ENCODE results near the gene CA14.

CA14 gene

DNA sequence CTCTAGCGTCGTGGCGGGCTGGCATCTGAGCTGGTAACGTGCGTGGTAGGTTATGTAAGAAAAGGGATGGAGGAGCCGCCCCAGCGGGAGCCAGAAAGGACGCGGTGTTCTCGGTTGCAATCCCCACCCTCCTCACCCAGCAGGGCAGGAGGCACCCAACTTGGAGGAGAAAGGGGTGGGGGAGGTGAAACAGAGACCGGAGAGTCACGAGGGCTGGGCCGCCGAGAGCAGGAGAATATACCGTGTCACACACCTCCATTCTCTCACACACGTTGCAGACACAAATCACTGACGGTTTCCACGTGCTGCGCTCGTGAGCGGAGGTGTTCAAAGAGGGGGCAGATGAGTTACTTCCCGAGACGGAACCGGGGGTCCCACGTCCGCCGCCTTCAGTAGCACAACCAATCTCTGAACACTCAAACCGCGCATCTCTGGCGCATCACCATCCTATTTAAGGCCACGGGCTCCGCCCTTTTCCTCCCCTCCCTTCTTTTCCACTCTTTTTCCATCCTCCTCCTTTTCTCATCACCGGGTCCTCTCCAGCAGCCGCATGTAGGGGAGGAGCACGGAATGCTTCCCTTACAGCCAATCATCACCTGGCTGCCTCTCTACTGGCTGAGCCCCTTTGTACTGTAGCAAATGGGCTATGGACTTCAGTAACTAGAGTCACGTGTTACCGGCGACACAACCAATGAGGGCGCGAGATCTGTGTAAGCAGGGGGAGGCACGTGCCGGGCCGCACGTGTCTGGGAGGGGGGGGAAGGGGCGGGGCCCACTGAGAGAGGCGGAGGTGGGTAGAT is 24.4 kb downstream of the CA14 start, which contains the start of gene CIART:
Gene CIART, plus strand, starts transcription at position 797 of the 800 bp plus-strand sequence. CDS start 714 bp downstream, outside the sequence.
- TF ChIP-seq, protein P1, sequence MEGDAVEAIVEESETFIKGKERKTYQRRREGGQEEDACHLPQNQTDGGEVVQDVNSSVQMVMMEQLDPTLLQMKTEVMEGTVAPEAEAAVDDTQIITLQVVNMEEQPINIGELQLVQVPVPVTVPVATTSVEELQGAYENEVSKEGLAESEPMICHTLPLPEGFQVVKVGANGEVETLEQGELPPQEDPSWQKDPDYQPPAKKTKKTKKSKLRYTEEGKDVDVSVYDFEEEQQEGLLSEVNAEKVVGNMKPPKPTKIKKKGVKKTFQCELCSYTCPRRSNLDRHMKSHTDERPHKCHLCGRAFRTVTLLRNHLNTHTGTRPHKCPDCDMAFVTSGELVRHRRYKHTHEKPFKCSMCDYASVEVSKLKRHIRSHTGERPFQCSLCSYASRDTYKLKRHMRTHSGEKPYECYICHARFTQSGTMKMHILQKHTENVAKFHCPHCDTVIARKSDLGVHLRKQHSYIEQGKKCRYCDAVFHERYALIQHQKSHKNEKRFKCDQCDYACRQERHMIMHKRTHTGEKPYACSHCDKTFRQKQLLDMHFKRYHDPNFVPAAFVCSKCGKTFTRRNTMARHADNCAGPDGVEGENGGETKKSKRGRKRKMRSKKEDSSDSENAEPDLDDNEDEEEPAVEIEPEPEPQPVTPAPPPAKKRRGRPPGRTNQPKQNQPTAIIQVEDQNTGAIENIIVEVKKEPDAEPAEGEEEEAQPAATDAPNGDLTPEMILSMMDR (IDR thresholded peaks at IDR 0.05; ENCODE audit: control insufficient read depth, insufficient read depth, low read depth, low read length, missing control alignments) = no peak
- peak within 1 kb of the TSS; percentile 83 for H3K4me3 ChIP-seq (ENCODE audit: control insufficient read depth, low read depth, low read length)
- peak; percentile 99 for DNase-seq (ENCODE audit: low read depth)

DNA sequence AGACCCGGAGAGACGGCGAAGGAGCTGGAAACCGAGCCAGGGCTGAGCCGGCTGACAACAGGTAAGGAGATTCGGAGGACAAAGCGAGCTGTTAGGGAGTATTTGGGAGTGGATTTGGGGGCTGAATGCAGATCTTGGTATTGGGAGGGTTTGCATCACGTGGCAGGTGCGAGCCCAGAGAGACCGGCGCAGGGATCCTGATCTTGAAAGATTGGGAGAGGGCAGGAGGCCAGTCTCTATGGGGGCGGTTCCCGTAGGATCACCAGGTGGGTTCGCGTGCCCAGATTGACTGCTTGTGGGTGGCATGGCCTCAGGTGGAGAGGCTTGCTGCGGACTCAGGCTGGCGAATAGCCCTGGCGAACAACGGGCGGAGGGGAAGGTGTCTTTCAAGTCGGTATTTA is 25.0 kb downstream of the CA14 start:
- no peak for DNase-seq (ENCODE audit: low read depth)
- TF ChIP-seq, protein P1 (IDR thresholded peaks at IDR 0.05; ENCODE audit: control insufficient read depth, insufficient read depth, low read depth, low read length, missing control alignments) = no peak
- peak overlapping the region; percentile 83 for H3K4me3 ChIP-seq (ENCODE audit: control insufficient read depth, low read depth, low read length)

DNA sequence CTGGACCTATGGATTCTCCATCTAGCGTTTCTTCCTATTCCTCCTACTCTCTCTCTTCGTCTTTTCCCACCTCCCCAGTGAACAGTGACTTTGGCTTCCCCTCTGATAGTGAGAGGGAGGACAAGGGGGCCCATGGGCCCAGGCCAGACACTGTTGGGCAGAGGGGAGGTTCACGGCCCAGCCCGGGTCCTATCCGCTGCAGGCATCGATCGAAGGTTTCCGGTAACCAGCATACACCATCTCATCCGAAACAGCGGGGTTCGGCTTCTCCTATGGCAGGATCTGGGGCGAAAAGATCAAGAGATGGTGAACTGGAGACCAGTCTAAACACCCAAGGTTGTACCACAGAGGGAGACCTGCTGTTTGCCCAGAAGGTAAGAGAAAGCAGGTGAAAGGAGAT is 25.7 kb downstream of the CA14 start:
- DNase-seq (ENCODE audit: low read depth) = no peak
- H3K4me3 ChIP-seq (ENCODE audit: control insufficient read depth, low read depth, low read length) = peak overlapping the region; percentile 83
- TF ChIP-seq, protein P1 (IDR thresholded peaks at IDR 0.05; ENCODE audit: control insufficient read depth, insufficient read depth, low read depth, low read length, missing control alignments) = no peak

DNA sequence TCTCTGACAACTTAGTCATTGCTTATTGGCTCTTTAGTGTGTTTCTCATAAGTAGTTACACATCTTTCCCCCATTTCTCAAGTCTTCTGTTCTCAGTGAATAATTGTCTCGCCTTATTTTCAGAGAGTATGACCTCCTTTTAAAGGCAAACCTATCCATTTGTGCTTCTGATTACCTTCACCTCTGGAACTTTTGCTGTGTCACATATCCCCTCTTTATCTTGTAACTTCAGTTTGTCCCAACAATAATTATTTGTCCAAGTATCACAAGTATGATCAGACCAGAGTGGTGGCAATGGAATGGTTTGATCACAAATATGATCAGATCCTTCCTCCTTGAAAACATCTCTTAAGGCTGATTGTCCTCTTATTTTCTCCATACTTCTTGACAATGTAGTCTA is 30.8 kb downstream of the CA14 start:
- no peak for DNase-seq (ENCODE audit: low read depth)
- TF ChIP-seq, protein P1 (IDR thresholded peaks at IDR 0.05; ENCODE audit: control insufficient read depth, insufficient read depth, low read depth, low read length, missing control alignments) = no peak
- H3K4me3 ChIP-seq (ENCODE audit: control insufficient read depth, low read depth, low read length) = no peak overlapping the region

DNA sequence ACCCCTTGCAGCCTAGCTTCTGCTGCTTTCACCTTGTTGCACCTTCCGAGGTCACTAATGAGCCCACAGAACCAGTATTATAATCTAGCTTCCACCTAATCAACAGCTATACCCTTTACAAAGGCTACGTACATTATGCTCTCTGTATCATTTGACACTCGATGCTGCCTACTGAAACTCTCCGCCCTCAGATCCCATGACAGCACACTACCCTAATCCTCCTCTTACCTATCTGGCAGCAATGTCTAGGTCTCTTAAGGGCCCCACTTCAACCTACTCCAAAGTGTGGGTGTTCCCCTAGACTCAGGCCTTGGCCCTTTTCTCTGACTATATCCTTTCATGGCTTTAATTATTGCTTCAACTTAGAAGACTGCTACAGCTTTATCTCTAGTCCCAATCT is 31.2 kb downstream of the CA14 start:
- no peak overlapping the region for H3K4me3 ChIP-seq (ENCODE audit: control insufficient read depth, low read depth, low read length)
- no peak for DNase-seq (ENCODE audit: low read depth)
- TF ChIP-seq, protein P1 (IDR thresholded peaks at IDR 0.05; ENCODE audit: control insufficient read depth, insufficient read depth, low read depth, low read length, missing control alignments) = no peak

DNA sequence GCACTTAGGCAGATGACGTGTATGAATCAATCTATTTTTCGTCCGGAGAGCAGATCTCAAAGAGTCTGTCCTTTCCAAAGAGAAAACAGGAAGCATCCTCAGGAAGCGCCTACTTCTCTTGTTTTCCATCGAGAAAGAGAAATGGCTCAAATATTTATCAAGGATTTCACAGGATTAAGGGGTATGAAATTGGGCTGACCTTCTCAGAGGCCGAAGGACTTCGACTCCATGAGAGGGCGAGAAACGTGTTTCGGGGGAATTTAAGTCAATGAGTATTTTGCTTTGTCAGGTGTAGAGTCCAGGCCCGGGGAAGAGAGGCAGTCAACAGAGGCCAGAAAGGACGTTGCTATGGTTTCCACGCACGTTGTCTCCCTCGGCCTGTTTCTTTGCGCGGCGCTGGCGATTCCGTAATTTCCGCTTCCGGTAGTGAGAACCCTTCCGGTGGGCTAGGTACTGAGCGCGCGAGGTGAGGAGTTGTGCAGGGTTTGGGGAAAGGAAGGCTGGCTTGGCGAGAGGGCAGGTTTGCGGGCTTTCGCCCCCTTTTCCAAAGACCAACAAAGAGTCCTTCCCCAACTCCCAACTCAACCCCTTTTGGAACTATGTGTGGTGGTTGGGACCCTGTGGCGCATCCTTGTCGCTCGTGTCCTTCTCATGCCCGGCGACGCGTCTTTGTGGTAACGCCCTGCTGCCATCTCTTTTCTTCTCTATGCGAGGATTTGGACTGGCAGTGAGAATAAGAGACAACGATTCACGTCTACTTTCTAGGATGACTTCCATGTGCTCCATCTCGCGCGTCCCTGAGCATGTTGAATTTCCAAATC is 36.1 kb downstream of the CA14 start, which contains the start of gene MRPS21:
Gene MRPS21, plus strand, starts transcription at position 429 of the 821 bp plus-strand sequence. CDS start 506 bp downstream, outside the sequence.
- DNase-seq (ENCODE audit: low read depth) = peak; percentile 46
- H3K4me3 ChIP-seq (ENCODE audit: control insufficient read depth, low read depth, low read length) = peak within 1 kb of the TSS; percentile 91
- TF ChIP-seq, protein P1 (IDR thresholded peaks at IDR 0.05; ENCODE audit: control insufficient read depth, insufficient read depth, low read depth, low read length, missing control alignments) = no peak
